Measurements from ENCODE around the gene FLT3. TPM values are rescaled to one million over a fixed set of nuclear protein-coding genes. Genes with fewer than 3 reads are reported as not detected.
"Not testable (repeated sequence)": the region's sequence is repeated elsewhere in the genome, so short reads cannot be mapped to it uniquely, and the experiment has no call there.

The FLT3 gene
- total RNA-seq, 2 donors from 2014 or later = 0.81 to 1.1 TPM

GRCh38 chr13:27965740-27966640 is 134.4 kb downstream of the FLT3 start:
- H3K27ac ChIP-seq = no peak overlapping the region
- no peak for TF ChIP-seq CTCF (IDR thresholded peaks at IDR 0.05)
- DNase-seq (ENCODE audit: low spot score) = no peak
- H3K4me1 ChIP-seq (ENCODE audit: control insufficient read depth in 1 of 2, low read depth in 2 of 2) = peaks cover 4 to 19% of the 10 kb centered on the region in 2 donors
- H3K9me3 ChIP-seq = no peaks in the 10 kb centered on the region
- H3K4me3 ChIP-seq = no peak overlapping the region
- H3K36me3 ChIP-seq = no peaks in the 10 kb centered on the region
- peaks cover 12% of the 10 kb centered on the region for H3K27me3 ChIP-seq (replicated peaks; ENCODE audit: insufficient read depth)
- no peak for ATAC-seq (ENCODE audit: insufficient number of reproducible peaks, low FRiP score, low read depth)

- TF ChIP-seq CTCF (IDR thresholded peaks at IDR 0.05) = no peak
- peaks cover 10 to 25% of the 10 kb centered on the region in 2 donors for H3K4me1 ChIP-seq (ENCODE audit: control insufficient read depth in 1 of 2, low read depth in 2 of 2)
These were observed 135.0 kb downstream of the FLT3 start for GRCh38 chr13:27965343-27965739.

GRCh38 chr13:27964741-27965323 is 135.5 kb downstream of the FLT3 start:
- Histone ChIP-seq H3K4me1 (ENCODE audit: control insufficient read depth in 1 of 2, low read depth in 2 of 2) (peaks cover 14 to 30% of the 10 kb centered on the region in 2 donors), H3K4me3 (no peak overlapping the region), H3K9me3 (no peaks in the 10 kb centered on the region), H3K27ac (no peak overlapping the region), H3K36me3 (no peaks in the 10 kb centered on the region), H3K27me3 (replicated peaks; ENCODE audit: insufficient read depth) (peaks cover 14% of the 10 kb centered on the region)
- ATAC-seq (ENCODE audit: insufficient number of reproducible peaks, low FRiP score, low read depth) (no peak), DNase-seq (ENCODE audit: low spot score) (no peak)
- no peak for TF ChIP-seq CTCF (IDR thresholded peaks at IDR 0.05)

More at GRCh38 chr13:27965343-27965739, 135.0 kb downstream of the FLT3 start:
- no peak overlapping the region for H3K27ac ChIP-seq
- peaks cover 14% of the 10 kb centered on the region for H3K27me3 ChIP-seq (replicated peaks; ENCODE audit: insufficient read depth)
- no peaks in the 10 kb centered on the region for H3K9me3 ChIP-seq
- no peak for ATAC-seq (ENCODE audit: insufficient number of reproducible peaks, low FRiP score, low read depth)
- no peaks in the 10 kb centered on the region for H3K36me3 ChIP-seq
- DNase-seq (ENCODE audit: low spot score) = no peak
- H3K4me3 ChIP-seq = no peak overlapping the region

- H3K36me3 ChIP-seq; ATAC-seq (ENCODE audit: insufficient number of reproducible peaks, low FRiP score, low read depth); DNase-seq (ENCODE audit: low spot score); H3K4me3 ChIP-seq; H3K9me3 ChIP-seq; H3K27ac ChIP-seq: not testable (repeated sequence)
- H3K4me1 ChIP-seq (ENCODE audit: control insufficient read depth in 1 of 2, low read depth in 2 of 2) = peaks cover 15 to 32% of the 10 kb centered on the region in 2 donors
- peaks cover 20% of the 10 kb centered on the region for H3K27me3 ChIP-seq (replicated peaks; ENCODE audit: insufficient read depth)
These were observed 136.2 kb downstream of the FLT3 start for GRCh38 chr13:27964206-27964605.

- no peak for DNase-seq (ENCODE audit: low spot score)
- no peak for ATAC-seq (ENCODE audit: insufficient number of reproducible peaks, low FRiP score, low read depth)
- TF ChIP-seq CTCF (IDR thresholded peaks at IDR 0.05) = no peak
- Histone ChIP-seq H3K27ac (no peak overlapping the region), H3K27me3 (replicated peaks; ENCODE audit: insufficient read depth) (peaks cover 26% of the 10 kb centered on the region), H3K4me3 (no peak overlapping the region), H3K9me3 (no peaks in the 10 kb centered on the region), H3K36me3 (no peaks in the 10 kb centered on the region), H3K4me1 (ENCODE audit: control insufficient read depth in 1 of 2, low read depth in 2 of 2) (peaks cover 15 to 27% of the 10 kb centered on the region in 2 donors)
These were observed 136.9 kb downstream of the FLT3 start for GRCh38 chr13:27963491-27963890.
